DMS53 treated with DMSO at 0.1 percent for 48 hours (cell line): ENCODE results near the gene NINJ1.
A peak's percentile ranks its signal among the peaks of the same experiment; 100 is the strongest.

Experiments used
- DNase-seq: peaks from one replicate; lab custom pipeline; 2025; ENCODE audit not compliant: unreplicated experiment; lab: John Stamatoyannopoulos, UW

Gene NINJ1, protein sequence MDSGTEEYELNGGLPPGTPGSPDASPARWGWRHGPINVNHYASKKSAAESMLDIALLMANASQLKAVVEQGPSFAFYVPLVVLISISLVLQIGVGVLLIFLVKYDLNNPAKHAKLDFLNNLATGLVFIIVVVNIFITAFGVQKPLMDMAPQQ

DNA sequence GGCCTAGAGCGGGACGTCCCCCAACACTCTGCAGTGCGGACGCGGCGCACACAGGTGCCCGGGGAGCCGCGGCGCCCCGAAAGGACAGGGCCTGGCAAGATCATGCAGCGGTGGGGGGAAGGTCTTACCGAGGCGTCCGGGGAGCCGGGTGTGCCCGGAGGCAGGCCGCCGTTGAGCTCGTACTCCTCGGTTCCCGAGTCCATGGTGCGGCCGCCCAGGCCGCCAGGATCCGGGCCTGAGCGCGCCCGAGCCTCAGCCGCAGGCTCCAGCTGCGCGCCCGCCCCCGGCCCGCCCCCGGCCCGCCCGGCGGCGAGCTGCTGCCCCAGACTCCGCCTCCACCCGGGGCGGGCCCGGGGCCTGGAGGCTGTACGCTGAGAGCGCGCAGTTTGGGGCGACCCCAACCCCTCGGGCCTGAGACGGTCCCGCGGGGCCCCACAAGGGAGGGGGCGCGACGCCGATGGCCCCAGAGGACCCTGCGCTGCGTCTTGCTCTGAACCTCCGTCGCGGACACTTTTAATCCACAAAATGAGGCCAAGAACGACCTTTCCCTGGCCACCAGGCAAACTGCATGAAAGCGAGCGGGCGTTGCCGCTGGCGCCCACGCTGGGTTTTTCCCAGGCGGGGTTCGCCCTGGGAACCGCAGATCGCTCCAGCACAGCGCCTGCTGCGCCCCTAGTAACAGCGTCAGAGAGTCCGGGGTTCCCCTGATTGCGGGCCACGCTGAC lies at the start of gene NINJ1:
NINJ1 (minus strand) TSS at position 237 of the 725 bp plus-strand sequence; CDS start at position 203, 34 bp downstream.
- peak; percentile 20 for DNase-seq

- DNase-seq = no peak
Observed at GRCh38 chr9:93183131-93183662, 49.1 kb upstream of the NINJ1 start.

DNA sequence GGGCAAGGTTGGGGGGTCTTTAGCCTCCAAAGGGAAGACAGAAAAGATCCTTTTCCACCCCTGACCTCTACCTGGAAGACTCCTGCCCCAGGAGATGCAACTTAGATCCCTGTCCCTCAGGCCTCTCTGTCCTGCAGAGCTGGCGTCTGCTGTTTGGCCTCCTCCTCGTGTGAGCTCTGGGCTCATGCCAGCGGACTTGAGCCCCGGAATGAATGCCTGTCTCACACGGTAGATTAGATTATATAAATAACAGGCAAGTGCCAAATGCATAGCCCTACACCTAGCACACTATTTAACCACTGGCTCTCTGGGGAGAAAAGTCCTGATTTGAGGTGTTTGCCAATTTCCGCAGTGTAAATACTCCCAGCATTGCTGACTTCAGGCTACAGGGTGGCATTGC lies 48.5 kb upstream of the NINJ1 start:
- no peak for DNase-seq

DNA sequence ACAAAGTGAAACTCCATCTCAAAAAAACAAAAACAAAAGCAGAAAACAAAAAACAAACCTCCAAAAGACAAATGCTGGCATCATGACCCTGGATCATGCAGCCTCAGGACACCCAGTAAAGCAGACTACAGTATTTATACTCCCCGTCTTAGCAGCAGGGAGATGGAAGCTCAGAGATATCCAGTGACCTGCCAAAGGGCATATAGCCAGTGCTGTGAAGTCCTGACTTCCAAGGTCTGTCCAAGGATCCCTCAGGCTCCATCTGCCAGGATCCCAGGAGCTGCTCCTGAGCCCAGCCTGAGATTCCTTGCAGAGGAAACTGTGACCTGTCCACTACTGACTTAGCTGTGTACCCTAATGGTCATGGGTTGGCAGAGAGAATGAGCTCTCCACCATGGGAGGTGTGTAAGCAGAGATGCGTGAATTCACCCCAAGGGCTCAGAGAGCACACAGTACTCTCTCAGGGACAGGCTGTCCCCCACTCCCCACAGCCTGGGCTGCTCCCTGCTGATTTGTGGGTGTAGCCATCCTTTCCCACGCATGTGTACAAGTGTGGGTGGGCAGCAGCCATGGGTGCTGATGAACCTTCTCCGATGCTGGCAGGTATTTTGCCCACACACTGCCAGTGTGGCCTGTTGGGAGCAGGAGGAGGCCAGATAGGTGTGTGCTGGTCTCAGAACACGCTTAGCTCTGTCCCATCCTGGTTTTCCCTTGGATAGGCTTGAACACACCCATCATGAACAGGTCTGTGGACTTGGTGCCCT lies 47.8 kb upstream of the NINJ1 start:
- no peak for DNase-seq

- DNase-seq = no peak
Observed at GRCh38 chr9:93180938-93181337, 46.9 kb upstream of the NINJ1 start.

DNA sequence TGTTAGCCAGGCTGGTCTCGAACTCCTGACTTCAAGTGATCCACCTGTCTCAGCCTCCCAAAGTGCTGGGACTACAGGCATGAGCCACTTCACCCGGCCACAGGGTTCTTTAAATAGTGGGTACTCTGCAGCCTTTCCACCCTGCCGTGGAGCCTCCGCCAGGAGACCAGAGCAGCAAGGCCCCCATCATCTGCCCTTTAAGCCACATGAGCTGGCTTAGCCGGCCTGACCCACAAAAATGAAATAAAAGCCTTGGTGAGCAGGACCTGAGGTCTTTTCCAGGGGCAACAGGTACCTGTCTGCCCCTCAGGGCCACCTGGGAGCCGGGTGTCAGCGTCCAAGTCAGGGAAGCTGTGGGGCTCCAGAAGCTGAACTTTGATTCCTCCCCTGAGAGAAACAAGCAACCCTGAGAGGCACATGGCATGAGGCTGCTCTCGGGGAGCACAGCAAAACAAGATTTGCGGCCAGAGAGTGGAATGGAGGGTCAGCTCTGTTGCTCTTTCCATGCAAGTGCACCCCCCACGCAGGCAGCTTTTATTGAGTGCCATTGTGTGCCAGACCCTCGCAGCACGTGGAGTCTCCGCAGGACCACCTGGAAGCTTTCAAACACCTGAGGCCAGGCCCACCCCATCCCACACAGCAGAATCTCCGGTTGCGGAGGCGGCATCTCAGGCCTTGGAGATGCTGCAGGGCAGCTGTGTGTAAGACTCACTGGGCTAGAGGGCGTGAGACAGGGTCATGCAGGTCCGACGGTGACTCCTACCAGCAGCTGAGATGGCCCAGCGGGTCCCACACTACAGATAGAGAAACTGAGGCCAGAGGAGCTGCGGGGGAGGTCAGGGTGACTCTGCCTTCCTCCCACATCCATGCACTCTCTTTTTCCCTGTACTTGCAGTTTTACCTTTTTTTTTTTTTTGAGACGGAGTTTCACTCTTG lies 45.1 kb upstream of the NINJ1 start:
- no peak for DNase-seq

DNA sequence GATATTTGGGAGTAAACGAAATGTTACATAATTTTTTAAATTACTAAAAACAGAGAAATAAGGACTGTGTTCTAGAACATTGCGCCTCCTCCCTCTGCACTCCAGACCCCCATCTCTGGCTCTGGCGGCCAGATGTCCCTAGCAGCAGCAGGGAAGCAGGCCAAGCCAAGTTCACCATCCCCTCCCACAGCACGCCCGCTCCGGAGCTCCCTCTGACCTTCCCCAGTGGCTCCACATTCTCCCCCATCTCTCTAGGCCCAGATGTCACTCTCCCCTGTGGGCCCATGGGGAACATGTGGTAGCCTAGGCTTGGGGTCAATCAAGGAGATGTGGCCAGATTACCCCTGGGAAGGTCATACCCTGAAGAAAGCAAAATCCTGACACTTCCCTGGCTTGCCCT lies 43.6 kb upstream of the NINJ1 start:
- DNase-seq = no peak

GRCh38 chr9:93174976-93175375 lies 40.9 kb upstream of the NINJ1 start:
- DNase-seq = no peak

- DNase-seq = no peak
Observed at GRCh38 chr9:93173365-93174051, 39.5 kb upstream of the NINJ1 start.

- DNase-seq = no peak
Observed at GRCh38 chr9:93172666-93173364, 38.8 kb upstream of the NINJ1 start.

GRCh38 chr9:93171261-93171990 lies 37.4 kb upstream of the NINJ1 start:
- DNase-seq = no peak

DNA sequence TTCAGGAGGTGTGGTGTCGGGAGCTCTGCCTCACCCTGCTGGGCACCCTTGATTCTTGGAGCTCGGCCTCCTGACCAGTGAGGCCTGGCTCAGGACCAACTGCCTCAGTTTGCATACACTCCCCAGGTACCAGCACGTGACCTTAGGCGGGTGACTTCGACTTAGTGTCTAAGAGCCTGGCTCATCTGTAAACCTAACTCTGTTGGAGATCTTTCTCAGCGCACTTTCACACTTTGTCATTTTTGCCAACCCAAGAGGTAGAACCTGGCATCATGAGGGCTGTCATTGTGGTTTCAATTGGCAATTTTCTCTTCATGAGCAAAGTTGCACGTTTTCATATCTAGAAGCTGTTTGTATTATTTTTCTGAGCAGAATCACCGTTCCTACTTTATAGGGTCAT lies 36.5 kb upstream of the NINJ1 start:
- no peak for DNase-seq

- DNase-seq = no peak
Observed at GRCh38 chr9:93169444-93169843, 35.4 kb upstream of the NINJ1 start.

GRCh38 chr9:93168581-93168980 lies 34.5 kb upstream of the NINJ1 start:
- no peak for DNase-seq

DNA sequence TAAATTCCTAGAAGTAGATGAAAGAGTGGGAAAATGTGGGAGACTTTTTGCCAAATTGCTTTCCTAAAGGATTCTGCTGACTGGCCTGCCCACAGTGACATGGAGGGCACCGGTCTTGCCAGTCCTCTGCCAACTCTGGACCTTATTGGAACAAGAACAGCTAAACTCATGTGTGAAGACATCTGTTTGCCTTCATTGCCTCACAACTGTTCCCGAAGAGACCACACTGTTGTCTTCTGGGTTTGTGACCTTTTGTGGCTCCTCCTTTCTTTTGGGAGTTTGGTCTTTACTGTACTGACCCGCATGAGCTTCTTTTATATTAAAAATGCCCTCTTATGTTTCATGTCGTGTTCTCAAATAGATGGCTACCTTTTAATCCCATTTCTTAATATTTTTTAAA lies 33.8 kb upstream of the NINJ1 start:
- DNase-seq = no peak

- DNase-seq = no peak
Observed at GRCh38 chr9:93167185-93167584, 33.1 kb upstream of the NINJ1 start.

DNA sequence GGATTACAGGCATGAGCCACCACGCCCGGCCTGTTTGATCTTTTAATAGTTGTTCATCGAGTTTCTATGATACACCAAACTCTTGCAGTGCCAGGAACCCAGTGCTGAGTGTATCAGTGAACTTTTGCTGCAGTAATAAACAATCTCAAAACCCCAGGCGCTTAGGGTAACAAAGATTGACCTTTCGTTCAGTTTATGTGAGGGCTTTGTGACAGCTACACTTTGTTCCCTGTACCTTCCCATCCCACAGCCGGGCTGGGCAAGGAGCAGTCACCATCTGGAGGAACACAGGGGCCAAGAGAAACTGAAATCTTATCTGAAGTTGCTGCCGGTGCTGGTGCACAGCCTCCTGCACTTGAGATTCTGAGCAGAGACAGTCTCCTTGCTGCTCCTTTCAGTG lies 32.6 kb upstream of the NINJ1 start:
- no peak for DNase-seq

GRCh38 chr9:93164085-93164484 lies 30.0 kb upstream of the NINJ1 start:
- DNase-seq = no peak
